RWPE2 (cell line): ENCODE measurements around the gene OR52E6.

ENCODE experiments used
- ATAC-seq: fragments of 200-7000 bp; cut with Tn5 transposase; 3 replicates; pipeline ENCODE4 v1.9.1; 2021; ENCODE audit warnings: low read depth
- DNase-seq: peaks from one replicate; pipeline ENCODE4 v3.0.0-alpha.2; 2020; ENCODE audit warnings: low spot score
- H3K27ac ChIP-seq: fragments of 450-650 bp; 2 replicates; pipeline ENCODE4 v1.5.1; 2017; ENCODE audit warnings: mild to moderate bottlenecking; ENCODE audit not compliant: poor library complexity, severe bottlenecking
- H3K27me3 ChIP-seq: fragments of 250-450 bp; sonication (Bioruptor Pico); 2 replicates; pipeline ENCODE4 v1.5.1; 2021; ENCODE audit warnings: mild to moderate bottlenecking, moderate library complexity; ENCODE audit not compliant: insufficient read depth, poor library complexity, severe bottlenecking
- H3K36me3 ChIP-seq: fragments of 250-450 bp; sonication (Bioruptor Pico); 2 replicates; pipeline ENCODE4 v1.5.1; 2020; ENCODE audit warnings: low read depth, mild to moderate bottlenecking, moderate library complexity
- H3K4me1 ChIP-seq: fragments of 250-450 bp; sonication (Bioruptor Pico); 2 replicates; pipeline ENCODE4 v1.5.1; 2021; ENCODE audit warnings: mild to moderate bottlenecking, moderate library complexity; ENCODE audit not compliant: insufficient read depth, poor library complexity, severe bottlenecking
- H3K4me3 ChIP-seq: fragments of 250-450 bp; sonication (Bioruptor Pico); 2 replicates; pipeline ENCODE4 v1.5.1; 2021; ENCODE audit warnings: mild to moderate bottlenecking, moderate library complexity; ENCODE audit not compliant: severe bottlenecking
- H3K9me3 ChIP-seq: fragments of 250-450 bp; sonication (Bioruptor Pico); 2 replicates; pipeline ENCODE4 v1.5.1; 2021; ENCODE audit warnings: mild to moderate bottlenecking, moderate library complexity; ENCODE audit not compliant: severe bottlenecking
- CTCF ChIP-seq: fragments of 450-650 bp; IDR thresholded peaks from one replicate; pipeline ENCODE4 v1.5.1; 2017; ENCODE audit warnings: mild to moderate bottlenecking, moderate library complexity; ENCODE audit not compliant: poor library complexity, severe bottlenecking

OR52E6 gene

GRCh38 chr11:5841797-5842196 lies at the start of gene OR52E6:
Gene OR52E6 (minus strand): TSS chr11:5841897. CDS start chr11:5841897, 0 bp downstream.
- Histone ChIP-seq H3K36me3 (no peaks in the 10 kb centered on the region), H3K27me3 (no peaks in the 10 kb centered on the region), H3K9me3 (no peaks in the 10 kb centered on the region), H3K4me3 (no peak within 1 kb of the TSS), H3K27ac (no peak within 1 kb of the TSS), H3K4me1 (no peaks in the 10 kb centered on the region)
- ATAC-seq (no peak), DNase-seq (no peak)
- TF ChIP-seq CTCF, result no peak

GRCh38 chr11:5891216-5891800 lies 49.6 kb upstream of the OR52E6 start:
- H3K36me3 ChIP-seq, result no peaks in the 10 kb centered on the region
- H3K27ac ChIP-seq, result no peak overlapping the region
- no peaks in the 10 kb centered on the region for H3K9me3 ChIP-seq
- TF ChIP-seq CTCF, result peak; percentile 74
- DNase-seq, result no peak
- H3K4me1 ChIP-seq, result no peaks in the 10 kb centered on the region
- no peaks in the 10 kb centered on the region for H3K27me3 ChIP-seq
- ATAC-seq, result no peak
- H3K4me3 ChIP-seq, result no peak overlapping the region

GRCh38 chr11:5887661-5888060 lies 46.0 kb upstream of the OR52E6 start:
- Histone ChIP-seq H3K27ac (no peak overlapping the region), H3K4me3 (no peak overlapping the region), H3K4me1 (no peaks in the 10 kb centered on the region), H3K36me3 (no peaks in the 10 kb centered on the region), H3K27me3 (no peaks in the 10 kb centered on the region), H3K9me3 (no peaks in the 10 kb centered on the region)
- DNase-seq (no peak), ATAC-seq (no peak)
- no peak for TF ChIP-seq CTCF

- ATAC-seq (no peak), DNase-seq (no peak)
- Histone ChIP-seq H3K4me1 (no peaks in the 10 kb centered on the region), H3K27me3 (no peaks in the 10 kb centered on the region), H3K4me3 (no peak overlapping the region), H3K9me3 (no peaks in the 10 kb centered on the region), H3K36me3 (no peaks in the 10 kb centered on the region), H3K27ac (no peak overlapping the region)
- TF ChIP-seq CTCF, result no peak
Measured at GRCh38 chr11:5887172-5887571, 45.5 kb upstream of the OR52E6 start.

- no peak for TF ChIP-seq CTCF
- ATAC-seq (no peak), DNase-seq (no peak)
- Histone ChIP-seq H3K9me3 (no peaks in the 10 kb centered on the region), H3K4me1 (no peaks in the 10 kb centered on the region), H3K27me3 (peaks cover 3% of the 10 kb centered on the region), H3K4me3 (no peak overlapping the region), H3K36me3 (no peaks in the 10 kb centered on the region), H3K27ac (no peak overlapping the region)
Measured at GRCh38 chr11:5881756-5882155, 40.1 kb upstream of the OR52E6 start.
